ENCODE data around the gene KCNQ2.

KCNQ2 gene

GRCh38 chr20:63455568-63455859 lies 16.9 kb downstream of the KCNQ2 start:
- H3K27me3 ChIP-seq (ENCODE audit: insufficient read depth, poor library complexity, severe bottlenecking) = peaks cover 34% of the 10 kb centered on the region
- no peak for DNase-seq (ENCODE audit: low read depth in 1 of 2, low spot score in 1 of 2)
- TF ChIP-seq GABPA (IDR thresholded peaks at IDR 0.05; ENCODE audit: low read depth) (no peak), CTCF (IDR thresholded peaks at IDR 0.05; ENCODE audit: insufficient read depth, low read length) (no peak), POLR2AphosphoS5 (IDR thresholded peaks at IDR 0.05; ENCODE audit: low read depth) (no peak), REST (IDR thresholded peaks at IDR 0.05; ENCODE audit: insufficient replicate concordance, low read depth) (no peak), SPI1 (IDR thresholded peaks at IDR 0.05; ENCODE audit: borderline replicate concordance, low read depth) (no peak)
- H3K27ac ChIP-seq (replicated peaks) = no peak overlapping the region
- no peak overlapping the region for H3K4me3 ChIP-seq (replicated peaks; ENCODE audit: insufficient read depth, low read length)

- TF ChIP-seq CTCF (IDR thresholded peaks at IDR 0.05; ENCODE audit: insufficient read depth, low read length) (no peak), GABPA (IDR thresholded peaks at IDR 0.05; ENCODE audit: low read depth) (no peak), SPI1 (IDR thresholded peaks at IDR 0.05; ENCODE audit: borderline replicate concordance, low read depth) (no peak), REST (IDR thresholded peaks at IDR 0.05; ENCODE audit: insufficient replicate concordance, low read depth) (no peak), POLR2AphosphoS5 (IDR thresholded peaks at IDR 0.05; ENCODE audit: low read depth) (no peak)
- Histone ChIP-seq H3K27me3 (ENCODE audit: insufficient read depth, poor library complexity, severe bottlenecking) (peaks cover 34% of the 10 kb centered on the region), H3K27ac (replicated peaks) (no peak overlapping the region), H3K4me3 (replicated peaks; ENCODE audit: insufficient read depth, low read length) (no peak overlapping the region)
- no peak for DNase-seq (ENCODE audit: low read depth in 1 of 2, low spot score in 1 of 2)
Observed at GRCh38 chr20:63454731-63455567, 17.5 kb downstream of the KCNQ2 start.

- TF ChIP-seq CTCF (IDR thresholded peaks at IDR 0.05; ENCODE audit: insufficient read depth, low read length) (no peak), GABPA (IDR thresholded peaks at IDR 0.05; ENCODE audit: low read depth) (no peak), SPI1 (IDR thresholded peaks at IDR 0.05; ENCODE audit: borderline replicate concordance, low read depth) (no peak), POLR2AphosphoS5 (IDR thresholded peaks at IDR 0.05; ENCODE audit: low read depth) (no peak), REST (IDR thresholded peaks at IDR 0.05; ENCODE audit: insufficient replicate concordance, low read depth) (no peak)
- no peak overlapping the region for H3K27ac ChIP-seq (replicated peaks)
- peak in 1 of 2 experiments; percentile 34 for DNase-seq (ENCODE audit: low read depth in 1 of 2, low spot score in 1 of 2)
- no peak overlapping the region for H3K4me3 ChIP-seq (replicated peaks; ENCODE audit: insufficient read depth, low read length)
- H3K27me3 ChIP-seq (ENCODE audit: insufficient read depth, poor library complexity, severe bottlenecking) = peaks cover 34% of the 10 kb centered on the region
Observed at GRCh38 chr20:63452821-63453523, 19.5 kb downstream of the KCNQ2 start.

Measured in HL-60 (cell line).